Stimulated activated CD4-positive, alpha-beta T cell treated with anti-CD3 and anti-CD28 coated beads, Interleukin-12 subunit alpha, Interleukin-12 subunit beta, amount 100 ng/mL, for 4 hours (primary cell): ENCODE measurements around the gene ZER1.
"Not testable (repeated sequence)": the region's sequence is repeated elsewhere in the genome, so short reads cannot be mapped to it uniquely, and the experiment has no call there.

Experiments used
- DNase-seq: peaks from one replicate; pipeline ENCODE4 v3.0.0-alpha.2; 2020

ZER1 gene

GRCh38 chr9:128786681-128787601, 15.2 kb upstream of the ZER1 start, which contains the start of gene TBC1D13:
Gene TBC1D13 (plus strand): TSS chr9:128787253. CDS start chr9:128787354, 101 bp downstream.
- peak; percentile 88 for DNase-seq

GRCh38 chr9:128785427-128785826, 13.7 kb upstream of the ZER1 start:
- DNase-seq = no peak

GRCh38 chr9:128782669-128783068, 10.9 kb upstream of the ZER1 start:
- no peak for DNase-seq

- DNase-seq = no peak
Measured at GRCh38 chr9:128781187-128782070, 9.7 kb upstream of the ZER1 start.

GRCh38 chr9:128780093-128780492, 8.4 kb upstream of the ZER1 start:
- not testable (repeated sequence) for DNase-seq

- no peak for DNase-seq
Measured at GRCh38 chr9:128774804-128775203, 3.1 kb upstream of the ZER1 start.

- DNase-seq = no peak
Measured at GRCh38 chr9:128773049-128773448, 1.3 kb upstream of the ZER1 start.

GRCh38 chr9:128771094-128771721, 519 bp downstream of the ZER1 start:
- no peak for DNase-seq

GRCh38 chr9:128770286-128771030, 1.3 kb downstream of the ZER1 start:
- no peak for DNase-seq

GRCh38 chr9:128768606-128769005, 3.1 kb downstream of the ZER1 start:
- no peak for DNase-seq

GRCh38 chr9:128765499-128765898, 6.2 kb downstream of the ZER1 start:
- no peak for DNase-seq

- DNase-seq = no peak
Measured at GRCh38 chr9:128764361-128764760, 7.4 kb downstream of the ZER1 start.

- DNase-seq = no peak
Measured at GRCh38 chr9:128762671-128763449, 8.9 kb downstream of the ZER1 start.

- no peak for DNase-seq
Measured at GRCh38 chr9:128757602-128758001, 14.1 kb downstream of the ZER1 start.

- DNase-seq = no peak
Measured at GRCh38 chr9:128753627-128754026, 18.1 kb downstream of the ZER1 start.

- DNase-seq = no peak
Measured at GRCh38 chr9:128750926-128751595, 20.7 kb downstream of the ZER1 start.

GRCh38 chr9:128747241-128747640, 24.5 kb downstream of the ZER1 start:
- no peak for DNase-seq

GRCh38 chr9:128743421-128743820, 28.3 kb downstream of the ZER1 start:
- DNase-seq = no peak

- no peak for DNase-seq
Measured at GRCh38 chr9:128742401-128742800, 29.3 kb downstream of the ZER1 start.

- DNase-seq = no peak
Measured at GRCh38 chr9:128735373-128735772, 36.4 kb downstream of the ZER1 start.

GRCh38 chr9:128733256-128733655, 38.5 kb downstream of the ZER1 start:
- no peak for DNase-seq
